Mesothelial cell of epicardium (in vitro differentiated cells): ENCODE measurements around the gene PSD2. TPM values are rescaled to one million over a fixed set of nuclear protein-coding genes. Genes with fewer than 3 reads are reported as not detected.

Experiments used
- DNase-seq, 2 experiments: peaks; one replicate each; pipeline ENCODE4 v3.0.0; 2021; ENCODE audit warnings: low spot score in 2 of 2; ENCODE audit not compliant: unreplicated experiment in 2 of 2
- H3K27ac Mint-ChIP-seq: 2 replicates; pipeline ENCODE4 v1.8.0; 2021; ENCODE audit warnings: mixed read lengths
- H3K27me3 Mint-ChIP-seq: 2 replicates; pipeline ENCODE4 v1.8.0; 2021; ENCODE audit warnings: low read depth, mixed read lengths
- H3K36me3 Mint-ChIP-seq: 2 replicates; pipeline ENCODE4 v1.8.0; 2021; ENCODE audit warnings: mixed read lengths
- H3K4me1 Mint-ChIP-seq: 2 replicates; pipeline ENCODE4 v1.8.0; 2021; ENCODE audit warnings: mixed read lengths
- H3K4me3 Mint-ChIP-seq: 2 replicates; pipeline ENCODE4 v1.8.0; 2021; ENCODE audit warnings: mild to moderate bottlenecking, moderate library complexity, mixed read lengths
- H3K9me3 Mint-ChIP-seq: 2 replicates; pipeline ENCODE4 v1.8.0; 2021; ENCODE audit warnings: mixed read lengths
- CTCF ChIP-seq: fragments of 200-600 bp; sonication (generic); IDR thresholded peaks from one replicate; pipeline ENCODE4 v1.5.0; 2021; ENCODE audit warnings: antibody characterized with exemption; ENCODE audit not compliant: unreplicated experiment
- total RNA-seq: library from RNA; stranded (reverse); gene quantifications from 3 replicates; pipeline ENCODE4 v1.2.1, GENCODE V29; 2021

Gene PSD2
- total RNA-seq, 1 donor from 2014 or later: 0.78 TPM

- peaks cover 81% of the 10 kb centered on the region for H3K27me3 Mint-ChIP-seq
- no peak overlapping the region for H3K27ac Mint-ChIP-seq
- DNase-seq: no peak
- TF ChIP-seq CTCF: no peak
- H3K36me3 Mint-ChIP-seq: no peaks in the 10 kb centered on the region
- peak overlapping the region; percentile 58 for H3K4me3 Mint-ChIP-seq
- peaks cover 1% of the 10 kb centered on the region for H3K4me1 Mint-ChIP-seq
- H3K9me3 Mint-ChIP-seq: no peaks in the 10 kb centered on the region
These were observed 53.9 kb downstream of the PSD2 start for GRCh38 chr5:139849501-139849900.

- Mint-ChIP-seq H3K27me3 (peaks cover 80% of the 10 kb centered on the region), H3K27ac (no peak overlapping the region), H3K9me3 (no peaks in the 10 kb centered on the region), H3K4me1 (peaks cover 1% of the 10 kb centered on the region), H3K4me3 (peak overlapping the region; percentile 58), H3K36me3 (no peaks in the 10 kb centered on the region)
- DNase-seq: no peak
- no peak for TF ChIP-seq CTCF
These were observed 54.3 kb downstream of the PSD2 start for GRCh38 chr5:139849942-139850341.

GRCh38 chr5:139850423-139851016 lies 54.9 kb downstream of the PSD2 start:
- H3K4me1 Mint-ChIP-seq: peaks cover 1% of the 10 kb centered on the region
- no peaks in the 10 kb centered on the region for H3K9me3 Mint-ChIP-seq
- no peaks in the 10 kb centered on the region for H3K36me3 Mint-ChIP-seq
- no peak for TF ChIP-seq CTCF
- DNase-seq: no peak
- no peak overlapping the region for H3K27ac Mint-ChIP-seq
- H3K4me3 Mint-ChIP-seq: no peak overlapping the region
- peaks cover 76% of the 10 kb centered on the region for H3K27me3 Mint-ChIP-seq

- peaks cover 1% of the 10 kb centered on the region for H3K4me1 Mint-ChIP-seq
- no peak overlapping the region for H3K27ac Mint-ChIP-seq
- H3K27me3 Mint-ChIP-seq: peaks cover 68% of the 10 kb centered on the region
- no peaks in the 10 kb centered on the region for H3K36me3 Mint-ChIP-seq
- no peaks in the 10 kb centered on the region for H3K9me3 Mint-ChIP-seq
- no peak for TF ChIP-seq CTCF
- no peak overlapping the region for H3K4me3 Mint-ChIP-seq
- DNase-seq: no peak
These were observed 56.0 kb downstream of the PSD2 start for GRCh38 chr5:139851558-139851957.

GRCh38 chr5:139852696-139853095 lies 57.1 kb downstream of the PSD2 start:
- TF ChIP-seq CTCF: no peak
- Mint-ChIP-seq H3K9me3 (no peaks in the 10 kb centered on the region), H3K4me1 (peaks cover 1% of the 10 kb centered on the region), H3K27me3 (peaks cover 58% of the 10 kb centered on the region), H3K27ac (no peak overlapping the region), H3K4me3 (no peak overlapping the region), H3K36me3 (no peaks in the 10 kb centered on the region)
- DNase-seq: no peak
